OCI-LY7 (cell line): ENCODE results near the gene PIGN.

Source experiments
- EZH2phosphoT487 ChIP-seq: fragments of 200-600 bp; sonication (generic); IDR thresholded peaks from 2 replicates; pipeline ENCODE4 v1.6.1; 2018; ENCODE audit warnings: low read depth, borderline replicate concordance, mild to moderate bottlenecking, mixed run types, antibody characterized with exemption, low read length, moderate library complexity, mixed read lengths
- TF ChIP-seq, protein P1 (sequence below): fragments of 200-600 bp; sonication (generic); conservative IDR thresholded peaks from 2 replicates; pipeline ENCODE4 v1.5.1; 2014; ENCODE audit warnings: mild to moderate bottlenecking, antibody characterized with exemption, low read length, moderate library complexity, mixed read lengths

DNA sequence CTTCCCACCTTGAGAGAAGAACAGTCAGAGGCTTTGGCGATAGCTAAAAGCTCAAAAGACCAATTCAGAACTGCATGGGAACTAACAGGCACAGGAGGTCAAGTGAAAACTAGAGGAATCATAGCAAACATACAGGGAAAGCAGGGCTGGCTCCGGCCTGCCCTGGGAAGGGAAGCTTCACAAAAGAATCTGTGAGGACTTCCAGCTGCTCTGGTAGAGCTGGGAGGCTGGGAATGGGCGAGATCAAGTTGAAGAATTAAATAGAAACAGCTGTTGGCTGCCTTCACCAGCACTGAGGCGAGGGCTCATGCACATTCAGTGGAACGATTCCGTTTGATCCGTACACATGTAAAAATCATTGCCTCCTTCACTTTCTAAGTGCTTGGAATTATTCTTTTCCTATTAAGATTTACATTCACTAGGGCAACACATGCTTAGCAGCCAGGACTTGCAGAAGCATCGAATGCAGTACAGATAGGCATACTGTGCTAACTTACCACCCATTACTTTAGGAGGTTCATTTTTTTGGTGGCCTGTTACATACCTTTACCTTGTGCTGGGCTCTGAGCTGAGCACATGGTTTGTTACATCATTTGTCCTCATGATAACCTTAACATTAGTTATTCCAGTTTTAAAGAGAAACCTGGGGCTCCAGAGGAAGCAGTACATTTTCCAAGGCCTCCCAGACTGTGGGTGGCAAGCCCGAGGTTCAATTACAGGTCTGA, 168.7 kb downstream of the PIGN start:
- TF ChIP-seq, protein P1, sequence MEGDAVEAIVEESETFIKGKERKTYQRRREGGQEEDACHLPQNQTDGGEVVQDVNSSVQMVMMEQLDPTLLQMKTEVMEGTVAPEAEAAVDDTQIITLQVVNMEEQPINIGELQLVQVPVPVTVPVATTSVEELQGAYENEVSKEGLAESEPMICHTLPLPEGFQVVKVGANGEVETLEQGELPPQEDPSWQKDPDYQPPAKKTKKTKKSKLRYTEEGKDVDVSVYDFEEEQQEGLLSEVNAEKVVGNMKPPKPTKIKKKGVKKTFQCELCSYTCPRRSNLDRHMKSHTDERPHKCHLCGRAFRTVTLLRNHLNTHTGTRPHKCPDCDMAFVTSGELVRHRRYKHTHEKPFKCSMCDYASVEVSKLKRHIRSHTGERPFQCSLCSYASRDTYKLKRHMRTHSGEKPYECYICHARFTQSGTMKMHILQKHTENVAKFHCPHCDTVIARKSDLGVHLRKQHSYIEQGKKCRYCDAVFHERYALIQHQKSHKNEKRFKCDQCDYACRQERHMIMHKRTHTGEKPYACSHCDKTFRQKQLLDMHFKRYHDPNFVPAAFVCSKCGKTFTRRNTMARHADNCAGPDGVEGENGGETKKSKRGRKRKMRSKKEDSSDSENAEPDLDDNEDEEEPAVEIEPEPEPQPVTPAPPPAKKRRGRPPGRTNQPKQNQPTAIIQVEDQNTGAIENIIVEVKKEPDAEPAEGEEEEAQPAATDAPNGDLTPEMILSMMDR = no peak
- no peak for TF ChIP-seq EZH2phosphoT487
